Heart left ventricle (tissue), 13 donors: ENCODE measurements around the gene DAAM1.

Experiments used
- CTCF ChIP-seq, 12 donors: fragments of 200-600 bp; sonication (generic) in 4 of 12; IDR thresholded peaks; one replicate each; pipeline versions ENCODE4 v1.5.0 to v1.8.0; 2018 to 2022; ENCODE audit warnings: antibody characterized with exemption in 12 of 12, mild to moderate bottlenecking in 5 of 12
- POLR2A ChIP-seq, 2 donors: fragments of 450-650 bp; IDR thresholded peaks; one replicate each; pipeline ENCODE4 v1.6.1; 2017; ENCODE audit warnings: antibody characterized with exemption in 2 of 2, mild to moderate bottlenecking in 2 of 2, moderate library complexity in 2 of 2
- donor health status: ischemic (EF 13 %, LVEDD 7.1; RV severe dilation, severe dysfunction).
- donor health status: DM: no; HTN: yes; CAD: no.
- donor health status: DM: no; HTN: no; CAD: no.
- donor health status: ischemic (EF 25% LVEDD 6.9; RV normal size, moderate dysfunction).
- donor health status: ischemic (EF 25% LVEDD 5.7; RV mildly dilated, moderate dysfunction).
- donor health status: ischemic (EF 35%, LVEDD 5.7; RV mildly dilated, moderate dysfunction).
- donor health status: nonischemic (EF 11% LVEDD 7.7; RV severe dilation, severe dysfunction).
- donor health status: DM: yes; HTN: yes; CAD: no.
- donor health status: PGD.
- donor health status: ischemic (EF 29% LVEDD 5.4; RV normal size, mild dysfunction).
- donor health status: nonischemic (EF 23%, LVEDD 6.1; RV moderate dilation, normal function).

- TF ChIP-seq CTCF (IDR thresholded peaks at IDR 0.05) (no peak), POLR2A (IDR thresholded peaks at IDR 0.05) (no peak)
Measured at GRCh38 chr14:59240356-59240755, 51.9 kb downstream of the DAAM1 start.
